H9 (cell line): ENCODE results near the gene CARD6. TPM values are rescaled to one million over a fixed set of nuclear protein-coding genes. Genes with fewer than 3 reads are reported as not detected.
"Not testable (repeated sequence)": the region's sequence is repeated elsewhere in the genome, so short reads cannot be mapped to it uniquely, and the experiment has no call there.

Experiments used
- DNase-seq: peaks from one replicate; pipeline ENCODE4 v3.0.0-alpha.2; 2017
- H2AFZ ChIP-seq: one replicate; pipeline ENCODE4 v1.6.1; 2013; ENCODE audit warnings: mild to moderate bottlenecking, low read length, control low read depth, moderate library complexity
- H2AK5ac ChIP-seq: 2 replicates; pipeline ENCODE4 v1.6.1; 2013; ENCODE audit warnings: low read length, control low read depth, mixed read lengths; ENCODE audit not compliant: insufficient read length
- H2BK120ac ChIP-seq: one replicate; pipeline ENCODE4 v1.6.1; 2013; ENCODE audit warnings: low read depth, mild to moderate bottlenecking, low read length, control low read depth, inconsistent platforms; ENCODE audit not compliant: poor library complexity, severe bottlenecking
- H2BK12ac ChIP-seq: 2 replicates; pipeline ENCODE4 v1.6.1; 2013; ENCODE audit warnings: low read length, control low read depth, mixed read lengths, low read depth; ENCODE audit not compliant: insufficient read length
- H2BK15ac ChIP-seq: 2 replicates; pipeline ENCODE4 v1.6.1; 2013; ENCODE audit warnings: low read depth, low read length, control low read depth
- H2BK20ac ChIP-seq: one replicate; pipeline ENCODE4 v1.6.1; 2013; ENCODE audit warnings: low read depth, mild to moderate bottlenecking, low read length, control low read depth, inconsistent platforms; ENCODE audit not compliant: poor library complexity, severe bottlenecking
- H2BK5ac ChIP-seq: 2 replicates; pipeline ENCODE4 v1.6.1; 2013; ENCODE audit warnings: low read length, control low read depth, mixed read lengths; ENCODE audit not compliant: insufficient read length
- H3K14ac ChIP-seq: 2 replicates; pipeline ENCODE4 v1.6.1; 2013; ENCODE audit warnings: low read length, control low read depth; ENCODE audit not compliant: insufficient read depth
- H3K18ac ChIP-seq: 2 replicates; pipeline ENCODE4 v1.6.1; 2013; ENCODE audit warnings: low read depth, mild to moderate bottlenecking, mixed read lengths, low read length, control low read depth; ENCODE audit not compliant: insufficient read length
- H3K23ac ChIP-seq: 2 replicates; pipeline ENCODE4 v1.6.1; 2013; ENCODE audit warnings: low read length, control low read depth, mixed read lengths, low read depth; ENCODE audit not compliant: insufficient read length
- H3K23me2 ChIP-seq: 2 replicates; pipeline ENCODE4 v1.6.1; 2013; ENCODE audit warnings: low read depth, mild to moderate bottlenecking, mixed read lengths, low read length, control low read depth; ENCODE audit not compliant: insufficient read length, poor library complexity, severe bottlenecking
- H3K27ac ChIP-seq: 2 replicates; pipeline ENCODE4 v1.5.1; 2013; ENCODE audit warnings: low read length, control low read depth, mixed read lengths, low read depth; ENCODE audit not compliant: insufficient read length
- H3K27me3 ChIP-seq: 2 replicates; pipeline ENCODE4 v1.6.1; 2013; ENCODE audit warnings: low read length, control low read depth, inconsistent platforms; ENCODE audit not compliant: insufficient read depth
- H3K4ac ChIP-seq: 2 replicates; pipeline ENCODE4 v1.6.1; 2013; ENCODE audit warnings: low read depth, mild to moderate bottlenecking, control low read depth, inconsistent platforms, low read length, moderate library complexity
- H3K4me1 ChIP-seq: 2 replicates; pipeline ENCODE4 v1.6.1; 2013; ENCODE audit warnings: low read length, control low read depth, inconsistent platforms; ENCODE audit not compliant: insufficient read depth
- H3K4me2 ChIP-seq: 2 replicates; pipeline ENCODE4 v1.6.1; 2013; ENCODE audit warnings: low read length, control low read depth, mixed read lengths; ENCODE audit not compliant: insufficient read length, insufficient read depth
- H3K56ac ChIP-seq: 2 replicates; pipeline ENCODE4 v1.6.1; 2013; ENCODE audit warnings: low read depth, mild to moderate bottlenecking, mixed read lengths, low read length, control low read depth; ENCODE audit not compliant: insufficient read length
- H3K79me1 ChIP-seq: 2 replicates; pipeline ENCODE4 v1.6.1; 2013; ENCODE audit warnings: low read depth, mild to moderate bottlenecking, moderate library complexity, low read length, control low read depth, inconsistent platforms; ENCODE audit not compliant: insufficient read depth, poor library complexity, severe bottlenecking
- H3K79me2 ChIP-seq: 2 replicates; pipeline ENCODE4 v1.6.1; 2013; ENCODE audit warnings: low read length, control low read depth, inconsistent platforms; ENCODE audit not compliant: insufficient read depth
- H3K9ac ChIP-seq: 2 replicates; pipeline ENCODE4 v1.6.1; 2013; ENCODE audit warnings: low read length, control low read depth, mixed read lengths; ENCODE audit not compliant: insufficient read length; ENCODE audit errors: extremely low read depth
- H3K9me3 ChIP-seq: one replicate; pipeline ENCODE4 v1.6.1; 2013; ENCODE audit warnings: low read depth, low read length, inconsistent platforms; ENCODE audit not compliant: control insufficient read depth
- H3T11ph ChIP-seq: one replicate; pipeline ENCODE4 v1.6.1; 2013; ENCODE audit warnings: mild to moderate bottlenecking, low read length, control low read depth, inconsistent platforms
- H4K20me1 ChIP-seq: one replicate; pipeline ENCODE4 v1.6.1; 2013; ENCODE audit not compliant: control insufficient read depth, insufficient read length, insufficient read depth
- H4K5ac ChIP-seq: 2 replicates; pipeline ENCODE4 v1.6.1; 2013; ENCODE audit warnings: low read depth, mild to moderate bottlenecking, mixed read lengths, low read length, control low read depth; ENCODE audit not compliant: insufficient read length
- H4K8ac ChIP-seq: replicated peaks from 2 replicates; pipeline ENCODE4 v1.6.1; 2013; ENCODE audit warnings: low read length, control low read depth, mixed read lengths, low read depth; ENCODE audit not compliant: insufficient read length
- H4K91ac ChIP-seq: 2 replicates; pipeline ENCODE4 v1.6.1; 2013; ENCODE audit warnings: low read depth, mild to moderate bottlenecking, moderate library complexity, mixed read lengths, low read length, control low read depth; ENCODE audit not compliant: insufficient read length
- H3K27ac Mint-ChIP-seq, 3 experiments: 2 replicates in 2 of 3; 3 replicates in 1 of 3; pipeline ENCODE4 v1.8.0; 2020 to 2021; ENCODE audit warnings: mixed read lengths in 3 of 3, mild to moderate bottlenecking in 1 of 3, moderate library complexity in 1 of 3
- H3K27me3 Mint-ChIP-seq: 2 replicates; pipeline ENCODE4 v1.8.0; 2021; ENCODE audit warnings: low read depth, mild to moderate bottlenecking, moderate library complexity, mixed read lengths
- H3K36me3 Mint-ChIP-seq, 3 experiments: 2 replicates in 2 of 3; 3 replicates in 1 of 3; pipeline ENCODE4 v1.8.0; 2020 to 2021; ENCODE audit warnings: low read depth in 3 of 3, mixed read lengths in 3 of 3; ENCODE audit not compliant: insufficient read depth in 1 of 3
- H3K4me1 Mint-ChIP-seq, 2 experiments: 2 replicates each; pipeline ENCODE4 v1.8.0; 2020; ENCODE audit warnings: mixed read lengths in 2 of 2
- H3K4me3 Mint-ChIP-seq, 2 experiments: 2 replicates in 1 of 2; 3 replicates in 1 of 2; pipeline ENCODE4 v1.8.0; 2020 to 2021; ENCODE audit warnings: mild to moderate bottlenecking in 2 of 2, mixed read lengths in 2 of 2, moderate library complexity in 1 of 2
- H3K9me3 Mint-ChIP-seq, 2 experiments: 2 replicates in 1 of 2; 3 replicates in 1 of 2; pipeline ENCODE4 v1.8.0; 2020; ENCODE audit warnings: mild to moderate bottlenecking in 2 of 2, mixed read lengths in 2 of 2, moderate library complexity in 1 of 2
- WGBS: extraction: QIAGEN DNeasy Blood & Tissue Kit; methylation state at CpG from one replicate; pipeline ENCODE4 v1.1.7; 2013; ENCODE audit warnings: missing lambda C conversion rate, low lambda C conversion rate, mixed read lengths; ENCODE audit not compliant: insufficient read length; ENCODE audit errors: extremely low coverage; 5-methylcytosine and 5-hydroxymethylcytosine counted together
- total RNA-seq: library from RNA; stranded (reverse); gene quantifications from 2 replicates; pipeline ENCODE4 v1.2.1, GENCODE V29; 2021
- TF ChIP-seq, protein P1 (sequence below): fragments of 200-600 bp; sonication (generic); conservative IDR thresholded peaks from 3 replicates; pipeline ENCODE4 v1.8.0; 2021; ENCODE audit warnings: antibody characterized with exemption, mild to moderate bottlenecking

CARD6 gene
- total RNA-seq, 1 experiment from 2014 or later: 0.35 TPM

DNA sequence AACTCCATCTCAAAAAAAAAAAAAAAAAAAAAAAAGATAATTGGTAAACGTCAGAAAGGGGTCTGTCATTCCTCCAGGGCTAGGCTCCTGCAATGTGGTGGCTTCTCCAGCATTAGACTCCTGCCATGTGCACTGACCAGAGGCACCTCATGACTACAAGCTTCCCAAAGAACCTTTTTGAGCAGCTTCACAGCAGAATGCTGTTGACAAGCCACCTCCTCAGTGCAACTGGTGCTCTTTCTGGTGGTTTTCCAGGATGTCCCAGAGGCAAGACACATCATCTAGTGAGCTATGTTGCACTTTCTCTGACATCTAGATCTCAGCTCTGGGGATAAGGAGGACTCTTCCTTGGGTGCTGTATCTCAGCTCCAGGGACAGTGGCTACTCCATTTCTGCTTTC is 17.7 kb upstream of the CARD6 start:
- Histone ChIP-seq H2BK5ac (no peak overlapping the region), H3K18ac (no peak overlapping the region), H3K9me3 (no peaks in the 10 kb centered on the region), H2BK120ac (no peak overlapping the region), H2BK15ac (no peak overlapping the region), H4K91ac (no peak overlapping the region), H3K9ac (no peak overlapping the region), H3K4me1 (no peaks in the 10 kb centered on the region), H4K20me1 (no peaks in the 10 kb centered on the region), H4K8ac (no peak overlapping the region), H3K4ac (no peak overlapping the region), H3K79me1 (no peaks in the 10 kb centered on the region), H3K79me2 (no peaks in the 10 kb centered on the region), H3K14ac (no peak overlapping the region), H2BK12ac (no peak overlapping the region), H3K27me3 (no peaks in the 10 kb centered on the region), H3K4me2 (no peak overlapping the region), H2BK20ac (no peak overlapping the region), H2AFZ (no peak overlapping the region), H2AK5ac (no peak overlapping the region), H3K56ac (no peak overlapping the region), H3K23me2 (no peaks in the 10 kb centered on the region), H3K23ac (no peak overlapping the region), H3T11ph (no peak overlapping the region), H3K27ac (no peak overlapping the region), H4K5ac (no peak overlapping the region)
- no CpG with 5 or more reads among the region's 1 CpG for WGBS
- no peak overlapping the region for H3K4me3 Mint-ChIP-seq
- TF ChIP-seq, protein P1, sequence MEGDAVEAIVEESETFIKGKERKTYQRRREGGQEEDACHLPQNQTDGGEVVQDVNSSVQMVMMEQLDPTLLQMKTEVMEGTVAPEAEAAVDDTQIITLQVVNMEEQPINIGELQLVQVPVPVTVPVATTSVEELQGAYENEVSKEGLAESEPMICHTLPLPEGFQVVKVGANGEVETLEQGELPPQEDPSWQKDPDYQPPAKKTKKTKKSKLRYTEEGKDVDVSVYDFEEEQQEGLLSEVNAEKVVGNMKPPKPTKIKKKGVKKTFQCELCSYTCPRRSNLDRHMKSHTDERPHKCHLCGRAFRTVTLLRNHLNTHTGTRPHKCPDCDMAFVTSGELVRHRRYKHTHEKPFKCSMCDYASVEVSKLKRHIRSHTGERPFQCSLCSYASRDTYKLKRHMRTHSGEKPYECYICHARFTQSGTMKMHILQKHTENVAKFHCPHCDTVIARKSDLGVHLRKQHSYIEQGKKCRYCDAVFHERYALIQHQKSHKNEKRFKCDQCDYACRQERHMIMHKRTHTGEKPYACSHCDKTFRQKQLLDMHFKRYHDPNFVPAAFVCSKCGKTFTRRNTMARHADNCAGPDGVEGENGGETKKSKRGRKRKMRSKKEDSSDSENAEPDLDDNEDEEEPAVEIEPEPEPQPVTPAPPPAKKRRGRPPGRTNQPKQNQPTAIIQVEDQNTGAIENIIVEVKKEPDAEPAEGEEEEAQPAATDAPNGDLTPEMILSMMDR: no peak
- H3K27ac Mint-ChIP-seq: peak overlapping the region in 2 of 3 experiments; percentile 33 to 95; a peak in 4 of 7 replicates
- no peaks in the 10 kb centered on the region for H3K27me3 Mint-ChIP-seq
- DNase-seq: no peak
- peaks cover 0 to 9% of the 10 kb centered on the region in 2 experiments; a peak in 3 of 4 replicates for H3K4me1 Mint-ChIP-seq
- H3K9me3 Mint-ChIP-seq: no peaks in the 10 kb centered on the region
- H3K36me3 Mint-ChIP-seq: peaks cover 20 to 24% (median 22%) of the 10 kb centered on the region in 3 experiments

DNA sequence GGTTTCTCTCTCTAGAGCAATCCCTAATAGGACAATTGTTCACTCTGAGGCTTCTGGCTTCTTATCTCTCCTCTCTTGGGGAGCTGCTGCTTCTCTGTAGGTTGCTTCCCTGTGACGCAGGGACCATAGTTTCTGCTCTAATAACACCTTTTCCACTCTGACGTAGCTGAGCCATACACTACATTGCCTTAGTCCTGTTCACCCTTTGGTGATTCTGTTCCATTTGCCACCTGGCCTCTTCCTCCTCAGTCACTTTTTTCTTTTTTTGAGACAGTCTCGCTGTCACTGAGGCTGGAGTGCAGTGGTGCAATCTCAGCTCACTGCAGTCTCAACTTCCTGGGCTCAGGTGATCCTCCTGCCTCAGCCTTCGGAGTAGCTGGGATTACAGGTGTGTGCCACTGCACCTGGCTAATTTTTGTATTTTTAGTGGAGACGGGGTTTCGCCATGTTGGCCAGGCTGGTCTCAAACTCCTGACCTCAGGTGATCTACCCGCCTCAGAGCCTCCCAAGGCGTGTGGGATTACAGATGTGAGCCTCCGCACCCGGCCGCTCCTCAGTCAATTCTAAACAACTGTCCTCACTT is 15.6 kb upstream of the CARD6 start:
- H3K14ac ChIP-seq, H3K79me2 ChIP-seq, H2BK15ac ChIP-seq, H3K4me1 ChIP-seq, H4K8ac ChIP-seq, H2AFZ ChIP-seq, H3K79me1 ChIP-seq, H2BK20ac ChIP-seq, H3K27me3 ChIP-seq, H4K91ac ChIP-seq, H3K9ac ChIP-seq, H3K23ac ChIP-seq, H2AK5ac ChIP-seq, H3K56ac ChIP-seq, H3K9me3 Mint-ChIP-seq, H3K4me2 ChIP-seq, H4K20me1 ChIP-seq, H3K4ac ChIP-seq, H4K5ac ChIP-seq, H3K4me3 Mint-ChIP-seq, H2BK120ac ChIP-seq, DNase-seq, H3K23me2 ChIP-seq, H3K9me3 ChIP-seq, H2BK12ac ChIP-seq, H3K27me3 Mint-ChIP-seq, H2BK5ac ChIP-seq, H3T11ph ChIP-seq, H3K18ac ChIP-seq: not testable (repeated sequence)
- H3K36me3 Mint-ChIP-seq: peaks cover 38 to 45% (median 43%) of the 10 kb centered on the region in 3 experiments
- H3K4me1 Mint-ChIP-seq: peaks cover 10 to 20% of the 10 kb centered on the region in 2 experiments
- peak overlapping the region; percentile 60 for H3K27ac ChIP-seq
- WGBS: no CpG with 5 or more reads among the region's 11 CpGs
- H3K27ac Mint-ChIP-seq: peak overlapping the region; percentile 1 to 90 (median 39); a peak in 6 of 7 replicates
